Natural killer cell (primary cell): ENCODE data around the gene EHMT1. TPM values are rescaled to one million over a fixed set of nuclear protein-coding genes. Genes with fewer than 3 reads are reported as not detected.
A peak's percentile ranks its signal among the peaks of the same experiment; 100 is the strongest.

Experiments used
- ATAC-seq, 3 donors: fragments of 150-1000 bp in 2 of 3; fragments of 200-7000 bp in 1 of 3; cut with Tn5 transposase; 1 replicate in 1 of 3; 2 replicates in 2 of 3; pipeline ENCODE4 v1.10.0; 2021; ENCODE audit warnings: mild to moderate bottlenecking in 2 of 3, moderate library complexity in 2 of 3
- DNase-seq, 2 donors: peaks; one replicate each; pipeline versions ENCODE4 v3.0.0 to v3.0.0-alpha.2; 2013 to 2021; ENCODE audit warnings: mixed read lengths in 1 of 2
- H3K27ac ChIP-seq: one replicate; pipeline ENCODE4 v1.5.1; 2013; ENCODE audit warnings: mild to moderate bottlenecking, low read length
- H3K27me3 ChIP-seq: one replicate; pipeline ENCODE4 v1.6.1; 2013; ENCODE audit warnings: low read length; ENCODE audit not compliant: control insufficient read depth, insufficient read depth
- H3K36me3 ChIP-seq: one replicate; pipeline ENCODE4 v1.6.1; 2013; ENCODE audit warnings: low read length; ENCODE audit not compliant: control insufficient read depth, insufficient read depth
- H3K4me1 ChIP-seq: one replicate; pipeline ENCODE4 v1.6.1; 2013; ENCODE audit warnings: low read length; ENCODE audit not compliant: control insufficient read depth, insufficient read depth
- H3K4me3 ChIP-seq: one replicate; pipeline ENCODE4 v1.5.1; 2013; ENCODE audit warnings: low read length
- H3K9me3 ChIP-seq: one replicate; pipeline ENCODE4 v1.6.1; 2013; ENCODE audit warnings: low read length; ENCODE audit not compliant: control insufficient read depth, insufficient read depth
- H3K27ac Mint-ChIP-seq, 2 donors: one replicate each; pipeline ENCODE4 v1.8.0; 2022; ENCODE audit warnings: mild to moderate bottlenecking in 2 of 2, mixed read lengths in 2 of 2, moderate library complexity in 1 of 2
- H3K27me3 Mint-ChIP-seq, 2 donors: one replicate each; pipeline ENCODE4 v1.8.0; 2022; ENCODE audit warnings: low read depth in 2 of 2, mixed read lengths in 2 of 2
- H3K36me3 Mint-ChIP-seq: one replicate; pipeline ENCODE4 v1.8.0; 2022; ENCODE audit warnings: mixed read lengths
- H3K4me1 Mint-ChIP-seq, 2 donors: one replicate each; pipeline ENCODE4 v1.8.0; 2022; ENCODE audit warnings: mixed read lengths in 2 of 2
- H3K4me3 Mint-ChIP-seq: one replicate; pipeline ENCODE4 v1.8.0; 2022; ENCODE audit warnings: mild to moderate bottlenecking, moderate library complexity, mixed read lengths
- H3K9me3 Mint-ChIP-seq, 2 donors: one replicate each; pipeline ENCODE4 v1.8.0; 2022; ENCODE audit warnings: mixed read lengths in 2 of 2
- WGBS: methylation state at CpG from one replicate; pipeline ENCODE4 v1.1.7; 2013; ENCODE audit warnings: missing lambda C conversion rate; ENCODE audit not compliant: insufficient coverage; 5-methylcytosine and 5-hydroxymethylcytosine counted together
- intact Hi-C: fragments of 100-400 bp; cut with micrococcal nuclease; formaldehyde crosslinking; loops from one replicate; pipeline ENCODE4 v1.14.2; 2022
- total RNA-seq, 4 donors: library from RNA; stranded (reverse); fragments of 120-200 nt in 1 of 4; gene quantifications; one replicate each; pipeline versions ENCODE4 v1.2.3 to v1.2.4, GENCODE V29; 2013 to 2022
- TF ChIP-seq, protein P1 (sequence below): fragments of 200-600 bp; IDR thresholded peaks from one replicate; pipeline ENCODE4 v1.8.0; 2022; ENCODE audit warnings: antibody characterized with exemption

The EHMT1 gene
- total RNA-seq, 3 donors from 2014 or later (not counting 1 experiment from before 2014, with no cell fraction given): 173 to 200 (median 176) TPM

DNA sequence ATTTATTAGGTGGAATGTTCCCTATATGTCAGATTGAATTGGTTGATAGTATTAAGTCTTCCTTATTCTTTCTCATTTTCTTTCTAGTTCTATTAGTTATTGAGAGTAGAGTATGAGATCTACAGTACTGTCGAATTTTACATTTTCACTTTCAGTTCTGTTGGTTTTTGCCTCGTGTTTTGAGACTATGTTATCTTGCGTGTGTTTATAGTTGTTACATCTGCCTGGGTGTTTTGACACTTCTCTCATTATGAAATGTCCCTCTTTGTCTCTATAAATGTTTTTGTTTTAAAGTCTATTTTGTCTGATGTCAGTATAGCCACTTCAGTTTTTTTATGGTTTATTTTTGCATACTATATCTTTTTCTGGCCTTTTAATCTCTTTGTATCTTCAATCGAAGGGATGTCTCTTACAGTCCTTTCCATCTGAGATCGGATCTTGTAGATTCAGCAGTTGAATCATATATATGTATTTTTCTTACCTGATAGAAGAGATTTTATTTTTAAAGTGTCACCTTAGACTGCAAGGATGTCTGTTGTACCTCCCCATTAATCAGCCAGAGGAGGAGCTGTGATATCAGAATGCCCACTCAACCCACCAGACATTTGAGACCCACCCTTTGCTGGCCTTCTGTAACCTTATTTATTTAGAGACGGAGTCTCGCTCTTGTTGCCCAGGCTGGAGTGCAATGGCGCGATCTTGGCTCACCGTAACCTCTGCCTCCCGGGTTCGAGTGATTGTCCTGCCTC is 20.7 kb downstream of the EHMT1 start:
- Histone ChIP-seq H3K36me3 (peaks cover 8% of the 10 kb centered on the region), H3K9me3 (no peaks in the 10 kb centered on the region), H3K27me3 (no peaks in the 10 kb centered on the region), H3K4me3 (peak overlapping the region; percentile 26), H3K4me1 (peaks cover 15% of the 10 kb centered on the region), H3K27ac (peak overlapping the region; percentile 83)
- TF ChIP-seq, protein P1, sequence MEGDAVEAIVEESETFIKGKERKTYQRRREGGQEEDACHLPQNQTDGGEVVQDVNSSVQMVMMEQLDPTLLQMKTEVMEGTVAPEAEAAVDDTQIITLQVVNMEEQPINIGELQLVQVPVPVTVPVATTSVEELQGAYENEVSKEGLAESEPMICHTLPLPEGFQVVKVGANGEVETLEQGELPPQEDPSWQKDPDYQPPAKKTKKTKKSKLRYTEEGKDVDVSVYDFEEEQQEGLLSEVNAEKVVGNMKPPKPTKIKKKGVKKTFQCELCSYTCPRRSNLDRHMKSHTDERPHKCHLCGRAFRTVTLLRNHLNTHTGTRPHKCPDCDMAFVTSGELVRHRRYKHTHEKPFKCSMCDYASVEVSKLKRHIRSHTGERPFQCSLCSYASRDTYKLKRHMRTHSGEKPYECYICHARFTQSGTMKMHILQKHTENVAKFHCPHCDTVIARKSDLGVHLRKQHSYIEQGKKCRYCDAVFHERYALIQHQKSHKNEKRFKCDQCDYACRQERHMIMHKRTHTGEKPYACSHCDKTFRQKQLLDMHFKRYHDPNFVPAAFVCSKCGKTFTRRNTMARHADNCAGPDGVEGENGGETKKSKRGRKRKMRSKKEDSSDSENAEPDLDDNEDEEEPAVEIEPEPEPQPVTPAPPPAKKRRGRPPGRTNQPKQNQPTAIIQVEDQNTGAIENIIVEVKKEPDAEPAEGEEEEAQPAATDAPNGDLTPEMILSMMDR: no peak
- Mint-ChIP-seq H3K36me3 (no peaks in the 10 kb centered on the region), H3K4me1 (peaks cover 34 to 44% of the 10 kb centered on the region in 2 donors), H3K27ac (peak overlapping the region; percentile 85 to 96), H3K27me3 (no peaks in the 10 kb centered on the region), H3K9me3 (no peaks in the 10 kb centered on the region), H3K4me3 (peak overlapping the region; percentile 87)
- intact Hi-C loops: loop anchor here (1.0 to 10.0 kb wide), 3 partner anchors 8 to 75 kb away; no protein-coding TSS in a partner anchor
- ATAC-seq (peak; percentile 87 to 95 (median 90)), DNase-seq (peak in 1 of 2 donors; percentile 60)
- 88% methylated on average over 7 of the region's 12 CpGs for WGBS

DNA sequence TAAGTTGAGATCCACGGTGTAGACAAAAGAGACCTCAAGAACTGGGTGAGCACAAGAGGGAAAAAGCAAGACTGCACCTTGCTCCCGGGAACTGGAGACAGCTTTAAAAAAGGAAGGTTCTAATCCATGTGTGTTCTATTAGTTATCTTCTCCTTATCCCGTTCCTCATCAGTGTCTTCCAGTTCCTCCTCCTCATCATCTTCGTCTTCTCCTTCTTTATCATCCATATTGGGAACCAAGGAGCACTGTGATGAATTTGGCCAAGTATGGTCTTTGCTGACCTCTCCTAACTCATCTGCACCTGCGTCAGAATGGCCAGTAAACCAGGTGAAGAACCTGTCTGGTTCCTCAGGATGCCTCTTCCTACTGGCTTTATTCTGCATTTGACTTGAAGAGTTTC is 22.1 kb downstream of the EHMT1 start:
- H3K9me3 Mint-ChIP-seq: no peaks in the 10 kb centered on the region
- H3K27ac ChIP-seq: peak overlapping the region; percentile 83
- H3K9me3 ChIP-seq: no peaks in the 10 kb centered on the region
- H3K27me3 Mint-ChIP-seq: no peaks in the 10 kb centered on the region
- peak overlapping the region; percentile 85 to 96 for H3K27ac Mint-ChIP-seq
- intact Hi-C loops: no loop called here
- H3K27me3 ChIP-seq: no peaks in the 10 kb centered on the region
- no peak for ATAC-seq
- H3K36me3 ChIP-seq: peaks cover 11% of the 10 kb centered on the region
- TF ChIP-seq, protein P1: no peak
- H3K4me3 ChIP-seq: no peak overlapping the region
- H3K4me1 Mint-ChIP-seq: peaks cover 33 to 44% of the 10 kb centered on the region in 2 donors
- 94% methylated on average over 2 of the region's 5 CpGs for WGBS
- no peak for DNase-seq
- no peaks in the 10 kb centered on the region for H3K36me3 Mint-ChIP-seq
- H3K4me3 Mint-ChIP-seq: peak overlapping the region; percentile 56
- H3K4me1 ChIP-seq: peaks cover 15% of the 10 kb centered on the region

DNA sequence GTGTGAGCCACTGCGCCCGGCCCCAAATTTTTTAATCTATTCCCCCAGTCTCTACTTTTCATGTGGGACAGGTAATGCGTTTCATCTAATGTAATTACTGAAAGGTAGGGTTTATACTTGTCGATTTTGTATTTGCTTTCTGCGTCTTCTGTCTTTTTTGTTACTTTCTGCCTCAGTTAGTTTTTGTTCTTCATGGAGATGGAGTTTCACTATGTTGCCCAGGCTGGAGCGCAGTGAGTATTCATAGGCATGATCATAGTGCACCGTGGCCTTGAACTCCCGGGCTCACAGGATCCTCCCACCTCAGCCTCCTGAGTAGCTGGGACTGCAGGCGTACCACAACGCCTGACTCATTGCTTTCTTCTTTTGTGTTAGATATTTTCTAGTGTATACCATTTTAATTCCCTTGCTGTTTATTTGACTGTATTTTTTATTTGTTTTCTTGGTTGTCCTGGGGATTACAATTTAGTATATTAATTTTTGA is 23.4 kb downstream of the EHMT1 start:
- H3K36me3 Mint-ChIP-seq: no peaks in the 10 kb centered on the region
- Histone ChIP-seq H3K27ac (no peak overlapping the region), H3K4me1 (peaks cover 25% of the 10 kb centered on the region), H3K9me3 (no peaks in the 10 kb centered on the region), H3K27me3 (no peaks in the 10 kb centered on the region), H3K4me3 (no peak overlapping the region), H3K36me3 (peaks cover 11% of the 10 kb centered on the region)
- WGBS: 93% methylated on average over 6 of the region's 10 CpGs
- H3K4me3 Mint-ChIP-seq: no peak overlapping the region
- no peaks in the 10 kb centered on the region for H3K9me3 Mint-ChIP-seq
- H3K4me1 Mint-ChIP-seq: peaks cover 44 to 55% of the 10 kb centered on the region in 2 donors
- H3K27ac Mint-ChIP-seq: peak overlapping the region; percentile 85 to 96
- H3K27me3 Mint-ChIP-seq: no peaks in the 10 kb centered on the region
- no peak for DNase-seq
- intact Hi-C loops: no loop called here
- ATAC-seq: no peak
- TF ChIP-seq, protein P1: no peak
